Vagina (tissue), 2 donors: ENCODE data around the gene FOXN3. TPM values are rescaled to one million over a fixed set of nuclear protein-coding genes. Genes with fewer than 3 reads are reported as not detected.

Experiments used
- DNase-seq, 2 donors: peaks; one replicate each; pipeline ENCODE4 v3.0.0-alpha.2; 2017; ENCODE audit errors: extremely low spot score in 2 of 2
- H3K27ac ChIP-seq: fragments of 200-600 bp; sonication (generic); one replicate; pipeline ENCODE4 v1.5.1; 2019
- H3K27me3 ChIP-seq: fragments of 200-600 bp; sonication (generic); one replicate; pipeline ENCODE4 v1.5.1; 2019
- H3K36me3 ChIP-seq, 2 donors: fragments of 200-600 bp; sonication (generic); one replicate each; pipeline ENCODE4 v1.5.1; 2017 to 2019
- H3K4me1 ChIP-seq: fragments of 200-600 bp; sonication (generic); one replicate; pipeline ENCODE4 v1.5.1; 2019
- H3K4me3 ChIP-seq, 2 donors: fragments of 200-600 bp; sonication (generic); 1 replicate in 1 of 2; 2 replicates in 1 of 2; pipeline ENCODE4 v1.5.1; 2016 to 2019
- H3K9me3 ChIP-seq: fragments of 200-600 bp; sonication (generic); one replicate; pipeline ENCODE4 v1.5.1; 2019
- POLR2A ChIP-seq, 2 donors: fragments of 450-650 bp; IDR thresholded peaks; one replicate each; pipeline ENCODE4 v1.6.1; 2017; ENCODE audit warnings: antibody characterized with exemption in 2 of 2, mild to moderate bottlenecking in 2 of 2, moderate library complexity in 2 of 2
- POLR2AphosphoS5 ChIP-seq, 2 donors: sonication (generic); formaldehyde crosslinking; IDR thresholded peaks; one replicate each; pipeline ENCODE4 v1.9.0; 2017; ENCODE audit warnings: antibody characterized with exemption in 2 of 2, mild to moderate bottlenecking in 2 of 2, low read depth in 1 of 2; ENCODE audit not compliant: insufficient read depth in 1 of 2
- intact Hi-C: fragments of 100-400 bp; cut with DNase I; formaldehyde crosslinking; loops from one replicate; pipeline ENCODE4 v1.15.1; 2023
- total RNA-seq: library from RNA; depleted of rRNA; stranded (reverse); fragments of >200 nt; gene quantifications from one replicate; pipeline ENCODE4 v1.2.3, GENCODE V29; 2016
- TF ChIP-seq, protein P1 (sequence below), 3 experiments: fragments of 450-650 bp in 2 of 3; fragments of 200-600 bp in 1 of 3; sonication (generic) in 1 of 3; IDR thresholded peaks; one replicate each; pipeline ENCODE4 v1.5.1; 2017 to 2019; ENCODE audit warnings: antibody characterized with exemption in 3 of 3, mild to moderate bottlenecking in 2 of 3, moderate library complexity in 2 of 3

The FOXN3 gene
- total RNA-seq, 1 donor from 2014 or later, result 111 TPM

DNA sequence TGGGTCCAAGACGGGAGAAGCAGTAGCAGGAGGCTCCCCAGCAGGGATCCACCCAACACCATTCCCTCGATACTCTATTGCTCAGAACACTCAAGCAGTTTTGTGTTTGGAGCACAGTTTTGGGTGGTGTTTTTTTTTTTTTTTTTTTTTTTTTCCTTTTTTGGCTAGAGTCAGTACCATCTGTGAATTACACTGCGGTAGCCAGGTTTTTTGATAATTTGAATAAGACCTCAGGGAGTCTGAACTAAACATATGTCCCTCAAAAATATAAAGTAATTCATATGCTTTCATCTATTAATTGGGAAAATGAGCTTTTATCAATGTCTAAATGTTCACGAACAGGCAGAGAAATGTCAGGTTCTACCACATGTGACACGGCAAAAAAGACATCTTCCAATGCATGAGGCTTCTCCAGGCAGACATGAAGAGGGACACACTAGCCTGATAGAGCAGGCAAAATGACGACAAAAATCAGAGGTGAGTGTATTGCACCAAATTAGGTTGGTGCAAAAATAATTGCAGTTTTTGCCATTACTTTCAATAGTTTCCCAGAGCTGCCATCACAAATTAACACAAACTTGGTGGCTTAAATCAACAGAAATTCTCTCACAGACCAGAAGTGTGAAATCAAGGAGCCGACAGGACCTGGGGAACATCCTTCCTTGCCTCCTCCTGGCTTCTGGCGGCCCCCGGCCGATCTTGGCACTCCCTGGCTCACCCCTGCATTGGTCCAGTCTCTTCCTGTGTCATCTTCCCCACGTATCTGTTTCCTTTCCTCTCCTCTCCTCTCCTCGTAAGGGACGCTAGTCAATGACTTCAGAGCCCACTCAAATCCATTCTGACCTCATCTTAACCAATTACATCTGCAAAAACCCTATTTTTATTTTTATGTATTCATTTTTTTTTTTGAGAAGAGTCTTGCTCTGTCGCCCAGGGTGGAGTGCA is 33.9 kb downstream of the FOXN3 start:
- Histone ChIP-seq H3K4me3 (no peak overlapping the region), H3K27ac (no peak overlapping the region), H3K9me3 (no peaks in the 10 kb centered on the region), H3K4me1 (peaks cover 50% of the 10 kb centered on the region), H3K36me3 (no peaks in the 10 kb centered on the region), H3K27me3 (no peaks in the 10 kb centered on the region)
- intact Hi-C loops, result no loop called here
- TF ChIP-seq, protein P1, sequence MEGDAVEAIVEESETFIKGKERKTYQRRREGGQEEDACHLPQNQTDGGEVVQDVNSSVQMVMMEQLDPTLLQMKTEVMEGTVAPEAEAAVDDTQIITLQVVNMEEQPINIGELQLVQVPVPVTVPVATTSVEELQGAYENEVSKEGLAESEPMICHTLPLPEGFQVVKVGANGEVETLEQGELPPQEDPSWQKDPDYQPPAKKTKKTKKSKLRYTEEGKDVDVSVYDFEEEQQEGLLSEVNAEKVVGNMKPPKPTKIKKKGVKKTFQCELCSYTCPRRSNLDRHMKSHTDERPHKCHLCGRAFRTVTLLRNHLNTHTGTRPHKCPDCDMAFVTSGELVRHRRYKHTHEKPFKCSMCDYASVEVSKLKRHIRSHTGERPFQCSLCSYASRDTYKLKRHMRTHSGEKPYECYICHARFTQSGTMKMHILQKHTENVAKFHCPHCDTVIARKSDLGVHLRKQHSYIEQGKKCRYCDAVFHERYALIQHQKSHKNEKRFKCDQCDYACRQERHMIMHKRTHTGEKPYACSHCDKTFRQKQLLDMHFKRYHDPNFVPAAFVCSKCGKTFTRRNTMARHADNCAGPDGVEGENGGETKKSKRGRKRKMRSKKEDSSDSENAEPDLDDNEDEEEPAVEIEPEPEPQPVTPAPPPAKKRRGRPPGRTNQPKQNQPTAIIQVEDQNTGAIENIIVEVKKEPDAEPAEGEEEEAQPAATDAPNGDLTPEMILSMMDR (IDR thresholded peaks at IDR 0.05), result no peak
- TF ChIP-seq POLR2AphosphoS5 (IDR thresholded peaks at IDR 0.05; ENCODE audit: insufficient read depth in 1 of 2, low read depth in 1 of 2) (no peak), POLR2A (IDR thresholded peaks at IDR 0.05) (no peak)
- DNase-seq, result no peak

DNA sequence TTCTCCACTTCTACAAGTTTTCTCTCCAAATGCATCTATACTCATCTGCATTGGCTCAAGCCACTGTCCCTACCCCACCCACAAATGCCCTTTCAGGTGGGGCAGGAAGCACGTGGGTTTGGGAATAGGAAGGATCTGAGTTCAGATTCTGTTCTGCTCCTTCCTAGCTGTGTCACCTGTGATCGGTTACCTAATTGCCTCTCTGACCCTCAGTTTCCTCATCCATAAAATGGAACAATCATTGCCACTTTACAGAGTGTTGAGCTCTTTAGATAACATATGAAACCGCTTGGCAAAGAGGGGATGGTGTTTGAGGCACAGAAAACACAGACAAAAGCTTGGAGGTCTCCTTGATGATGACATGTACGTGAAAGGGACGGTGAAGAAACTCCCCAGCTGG is 34.5 kb downstream of the FOXN3 start:
- intact Hi-C loops, result no loop called here
- Histone ChIP-seq H3K27me3 (no peaks in the 10 kb centered on the region), H3K36me3 (no peaks in the 10 kb centered on the region), H3K4me1 (peaks cover 45% of the 10 kb centered on the region), H3K9me3 (no peaks in the 10 kb centered on the region), H3K4me3 (no peak overlapping the region), H3K27ac (no peak overlapping the region)
- TF ChIP-seq, protein P1 (IDR thresholded peaks at IDR 0.05), result no peak
- TF ChIP-seq POLR2A (IDR thresholded peaks at IDR 0.05) (no peak), POLR2AphosphoS5 (IDR thresholded peaks at IDR 0.05; ENCODE audit: insufficient read depth in 1 of 2, low read depth in 1 of 2) (no peak)
- no peak for DNase-seq

DNA sequence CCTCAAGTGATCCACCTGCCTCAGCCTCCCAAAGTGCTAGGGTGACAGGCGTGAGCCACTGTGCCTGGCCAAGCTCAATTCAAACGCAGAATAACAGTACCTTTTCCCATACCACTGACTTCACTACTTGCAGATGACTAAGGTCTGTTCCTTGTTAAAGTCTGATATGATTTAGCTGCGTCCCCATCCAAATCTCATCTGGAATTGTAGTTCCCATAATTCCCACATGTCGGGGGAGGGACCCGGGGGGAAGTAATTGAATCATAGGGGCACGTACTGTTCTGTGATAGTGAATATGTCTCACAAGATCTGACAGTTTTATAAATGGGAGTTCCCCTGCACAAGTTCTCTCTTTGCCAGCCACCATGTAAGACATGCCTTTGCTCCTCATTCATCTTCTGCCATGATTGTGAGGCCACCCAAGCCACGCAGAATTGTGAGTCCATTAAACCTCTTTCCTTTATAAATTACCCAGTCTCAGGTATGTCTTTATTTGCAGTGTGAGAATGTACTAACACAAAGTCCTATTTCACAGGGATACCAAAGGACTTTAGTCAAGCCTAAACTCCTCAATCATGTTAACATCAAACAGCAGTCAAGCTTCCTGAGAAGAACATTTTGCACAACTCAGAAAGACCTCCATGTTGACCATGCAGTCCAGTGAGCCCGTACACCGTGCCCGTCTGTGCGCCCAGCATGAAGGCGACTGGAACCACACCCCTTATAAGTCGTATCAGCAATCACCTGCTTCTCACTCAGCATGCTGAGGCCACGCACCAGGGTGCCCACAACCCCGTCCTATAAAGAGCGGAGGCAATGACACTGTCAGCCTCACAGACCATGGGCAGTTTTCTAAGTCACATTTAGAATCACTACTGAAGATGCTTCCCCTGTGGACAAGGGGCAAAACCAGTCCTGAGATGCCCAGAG is 36.9 kb downstream of the FOXN3 start:
- Histone ChIP-seq H3K36me3 (no peaks in the 10 kb centered on the region), H3K27me3 (no peaks in the 10 kb centered on the region), H3K4me1 (peaks cover 32% of the 10 kb centered on the region), H3K27ac (no peak overlapping the region), H3K4me3 (no peak overlapping the region), H3K9me3 (no peaks in the 10 kb centered on the region)
- no peak for DNase-seq
- intact Hi-C loops, result no loop called here
- TF ChIP-seq, protein P1 (IDR thresholded peaks at IDR 0.05), result no peak
- TF ChIP-seq POLR2AphosphoS5 (IDR thresholded peaks at IDR 0.05; ENCODE audit: insufficient read depth in 1 of 2, low read depth in 1 of 2), result no peak
- TF ChIP-seq POLR2A (IDR thresholded peaks at IDR 0.05), result no peak

DNA sequence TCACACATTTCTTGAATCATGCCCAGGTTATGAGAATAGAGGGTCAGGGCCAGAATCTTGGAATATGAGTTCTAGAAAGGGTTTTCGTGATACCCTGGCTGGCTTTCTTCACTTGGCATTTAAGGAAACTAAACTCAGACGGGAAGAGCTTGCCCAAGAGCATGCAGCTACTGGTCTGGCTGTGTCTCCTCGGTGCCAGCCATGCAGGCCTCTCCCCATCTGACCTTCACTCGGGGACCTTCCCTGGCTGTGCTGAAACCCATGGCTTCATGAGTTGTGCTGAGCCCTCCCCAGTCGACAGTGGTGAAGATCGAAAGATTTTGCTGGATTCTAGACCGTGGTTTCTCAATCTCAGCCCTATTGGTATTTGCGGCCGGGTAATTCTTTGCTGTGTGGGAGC is 38.0 kb downstream of the FOXN3 start:
- Histone ChIP-seq H3K4me1 (peaks cover 32% of the 10 kb centered on the region), H3K4me3 (no peak overlapping the region), H3K27ac (no peak overlapping the region), H3K27me3 (no peaks in the 10 kb centered on the region), H3K9me3 (no peaks in the 10 kb centered on the region), H3K36me3 (no peaks in the 10 kb centered on the region)
- TF ChIP-seq, protein P1 (IDR thresholded peaks at IDR 0.05), result no peak
- TF ChIP-seq POLR2A (IDR thresholded peaks at IDR 0.05) (no peak), POLR2AphosphoS5 (IDR thresholded peaks at IDR 0.05; ENCODE audit: insufficient read depth in 1 of 2, low read depth in 1 of 2) (no peak)
- intact Hi-C loops, result no loop called here
- no peak for DNase-seq
